ENCODE results near the gene NPAS3. TPM values are rescaled to one million over a fixed set of nuclear protein-coding genes. Genes with fewer than 3 reads are reported as not detected.

NPAS3 gene
- polyA plus RNA-seq, 3 donors, result 8.6 to 10.2 (median 10.2) TPM

DNA sequence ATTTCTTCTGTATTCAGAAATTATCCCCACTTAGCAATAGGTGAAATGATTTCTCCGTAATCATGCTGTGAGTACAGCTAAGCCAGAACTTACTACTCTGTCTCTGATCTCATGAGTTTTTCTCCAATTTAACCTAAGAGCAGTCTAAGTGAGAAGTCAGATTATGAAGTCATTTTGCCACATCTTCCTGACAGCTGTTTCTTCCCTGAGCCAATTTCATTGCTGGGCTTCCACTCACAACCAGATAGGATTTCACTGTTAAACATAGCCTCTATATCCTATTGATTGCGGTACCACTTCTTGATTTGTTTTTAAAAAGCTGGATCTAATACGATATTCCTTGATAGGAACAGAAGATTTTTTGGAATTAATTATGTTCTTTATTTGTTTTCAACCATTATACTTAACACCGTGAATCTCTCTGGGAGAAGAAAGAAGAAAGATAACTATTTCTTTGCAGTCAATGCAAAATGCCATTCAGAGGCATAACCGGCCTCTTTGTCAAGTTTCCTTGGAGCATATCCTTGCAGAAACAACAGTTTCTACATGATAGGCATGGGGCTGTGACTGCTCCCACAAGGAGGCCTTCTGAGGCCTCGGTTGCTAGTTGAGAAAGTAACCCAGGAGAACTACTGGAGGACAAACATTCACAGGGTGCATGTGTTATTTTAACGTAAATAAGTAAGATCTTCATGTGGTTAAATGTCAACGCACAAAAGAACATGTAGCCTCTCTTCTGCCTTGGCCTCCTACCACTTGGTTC is 212.2 kb downstream of the NPAS3 start:
- DNase-seq (ENCODE audit: low read depth in 3 of 3, low spot score in 2 of 3), result no peak

DNA sequence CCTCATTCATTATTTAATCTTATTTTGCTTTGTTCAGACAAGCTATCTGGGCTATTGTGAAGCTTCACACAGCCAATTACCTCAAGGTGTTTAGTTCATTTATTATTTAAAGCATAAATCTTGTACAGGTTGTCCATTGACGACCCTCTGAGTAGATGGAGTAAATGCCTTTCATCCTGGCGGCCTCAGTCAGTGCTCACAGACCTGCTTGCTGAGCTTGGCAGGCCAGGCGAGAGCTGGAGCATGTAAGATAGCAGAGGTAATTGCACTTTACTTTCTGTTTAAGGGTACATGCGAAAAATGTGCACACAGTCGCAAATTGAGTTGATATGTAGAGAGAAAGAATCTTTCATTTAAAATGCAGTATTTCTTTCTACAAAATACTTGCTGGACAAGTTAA is 224.4 kb downstream of the NPAS3 start:
- DNase-seq (ENCODE audit: low read depth in 3 of 3, low spot score in 2 of 3), result no peak

DNA sequence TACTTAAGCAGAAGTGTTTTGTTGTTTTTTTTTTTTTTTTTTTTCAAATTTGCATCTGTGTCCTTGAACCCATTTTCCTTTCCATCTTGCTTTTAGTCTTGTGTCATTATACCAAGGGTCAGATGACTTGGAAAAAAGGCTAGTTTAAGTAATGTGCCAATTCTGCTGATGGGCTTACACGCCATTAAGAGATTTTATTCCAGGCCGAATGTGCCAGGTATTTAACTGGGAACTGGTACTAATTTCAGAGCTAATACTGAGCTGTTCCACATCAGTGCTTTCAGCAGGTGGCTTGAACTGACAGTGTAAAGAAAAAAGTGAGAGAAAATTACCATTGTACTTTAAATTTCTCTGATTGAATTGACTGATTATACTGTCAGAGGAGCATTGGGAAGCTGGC is 224.9 kb downstream of the NPAS3 start:
- no peak for DNase-seq (ENCODE audit: low read depth in 3 of 3, low spot score in 2 of 3)

DNA sequence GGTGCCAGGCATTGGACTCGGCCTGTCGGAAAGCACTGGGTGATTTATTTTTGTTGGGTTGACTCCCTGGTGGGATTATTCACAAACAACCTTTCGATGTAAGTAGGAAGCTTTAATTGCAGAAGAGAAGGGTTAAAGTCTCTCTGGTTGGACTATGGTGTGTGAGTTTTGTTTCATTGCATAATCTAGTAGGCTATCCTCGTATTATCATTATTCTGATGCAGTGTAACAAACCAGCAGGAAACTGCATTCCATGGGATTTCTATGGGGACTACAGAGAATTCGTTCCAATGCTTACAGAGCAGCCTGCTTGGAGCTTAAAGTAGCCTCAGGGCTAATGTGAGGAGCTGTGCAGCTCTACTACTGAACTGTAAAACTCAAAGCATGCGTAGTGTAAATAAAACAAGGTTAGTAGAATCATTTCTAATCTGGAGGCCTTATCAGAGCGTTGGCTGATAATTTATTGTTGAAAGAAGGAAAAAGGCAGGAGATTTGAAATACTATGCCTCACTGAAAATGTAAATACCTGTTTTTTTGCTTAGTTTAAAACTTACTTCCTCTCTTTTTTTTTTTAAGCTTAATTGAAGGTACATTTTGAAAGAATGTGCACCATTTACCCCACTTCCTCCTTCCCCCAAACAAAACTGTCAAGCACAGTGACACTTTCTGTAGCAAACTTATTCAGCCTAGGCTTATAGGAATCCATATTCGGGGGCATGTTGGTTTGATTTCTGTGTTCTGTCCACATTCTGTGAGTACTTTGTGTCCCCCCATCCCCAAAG is 226.7 kb downstream of the NPAS3 start:
- no peak for DNase-seq (ENCODE audit: low read depth in 3 of 3, low spot score in 2 of 3)

DNA sequence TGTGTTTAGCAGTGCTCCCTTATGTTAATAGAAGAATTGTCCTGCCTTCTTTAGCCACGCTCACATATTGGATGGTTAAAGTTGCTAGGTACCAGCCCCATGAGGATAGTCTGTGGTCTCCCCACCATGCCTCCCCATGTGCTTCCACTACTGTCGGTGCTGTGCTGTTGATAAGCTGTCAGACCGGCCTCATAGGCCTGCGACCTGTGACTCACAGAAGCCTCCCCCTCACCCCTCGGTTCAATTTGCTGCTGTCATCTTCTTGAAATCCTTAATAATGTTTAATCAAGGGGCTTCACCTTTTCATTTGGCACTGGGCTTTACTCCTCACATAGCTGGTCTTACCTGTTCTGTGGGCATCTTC is 227.2 kb downstream of the NPAS3 start:
- DNase-seq (ENCODE audit: low read depth in 3 of 3, low spot score in 2 of 3), result no peak

DNA sequence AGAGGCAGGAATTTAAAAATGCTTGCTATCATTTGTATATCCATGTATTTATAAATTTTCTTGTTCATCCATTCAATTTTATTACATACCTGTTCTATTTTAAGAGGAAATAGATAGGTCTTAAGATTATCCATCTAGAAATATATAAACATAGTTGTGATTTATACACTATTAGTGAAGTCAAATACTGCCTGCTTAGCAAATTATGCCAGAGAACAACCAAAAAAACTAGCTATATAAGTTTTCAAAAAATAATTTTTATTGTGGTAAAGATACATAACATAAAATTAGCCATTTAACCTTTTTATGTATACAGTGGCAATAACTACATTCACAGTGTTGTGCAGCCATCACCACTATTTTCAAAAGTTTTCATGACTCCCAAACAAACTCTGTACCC is 237.3 kb downstream of the NPAS3 start:
- DNase-seq (ENCODE audit: low read depth in 3 of 3, low spot score in 2 of 3), result no peak

DNA sequence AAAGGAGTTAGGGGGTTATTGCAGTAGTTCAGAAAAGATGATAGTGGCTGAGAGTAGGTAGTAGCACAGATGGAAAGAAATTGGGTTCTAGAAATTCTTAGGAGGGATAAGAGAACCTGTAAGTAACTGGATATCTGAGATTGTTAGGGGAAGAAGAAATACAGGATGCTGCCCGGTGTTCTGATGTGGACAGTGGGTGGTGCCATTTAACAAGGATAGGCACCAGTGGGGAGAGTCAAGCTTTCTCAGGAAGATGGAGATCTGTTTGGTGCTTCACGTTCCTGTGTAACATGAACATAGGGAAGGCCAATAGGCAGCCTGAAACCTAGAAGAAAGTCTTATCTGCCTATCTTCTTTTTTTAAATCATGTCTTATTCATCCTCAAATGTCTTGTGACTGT is 245.9 kb downstream of the NPAS3 start:
- no peak for DNase-seq (ENCODE audit: low read depth in 3 of 3, low spot score in 2 of 3)

DNA sequence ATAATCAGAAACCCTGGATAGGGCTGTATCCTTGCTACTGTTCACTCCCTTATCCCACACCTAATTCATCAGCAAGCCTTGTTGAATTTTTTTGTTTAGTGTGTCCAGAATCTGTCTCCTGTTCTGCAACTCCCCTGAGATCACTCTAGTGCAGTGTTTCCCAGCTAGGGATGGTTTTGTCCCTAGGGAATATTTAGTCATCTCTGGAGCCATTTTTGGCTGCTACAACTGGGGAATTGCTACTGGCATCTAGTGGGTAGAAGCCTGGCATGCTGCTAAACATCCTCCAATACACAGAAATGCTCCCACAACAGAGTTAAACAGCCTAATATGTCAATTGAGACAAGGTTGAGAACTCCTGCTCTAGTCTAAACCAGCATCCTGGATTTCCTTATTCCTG is 248.0 kb downstream of the NPAS3 start:
- DNase-seq (ENCODE audit: low read depth in 3 of 3, low spot score in 2 of 3), result no peak

DNA sequence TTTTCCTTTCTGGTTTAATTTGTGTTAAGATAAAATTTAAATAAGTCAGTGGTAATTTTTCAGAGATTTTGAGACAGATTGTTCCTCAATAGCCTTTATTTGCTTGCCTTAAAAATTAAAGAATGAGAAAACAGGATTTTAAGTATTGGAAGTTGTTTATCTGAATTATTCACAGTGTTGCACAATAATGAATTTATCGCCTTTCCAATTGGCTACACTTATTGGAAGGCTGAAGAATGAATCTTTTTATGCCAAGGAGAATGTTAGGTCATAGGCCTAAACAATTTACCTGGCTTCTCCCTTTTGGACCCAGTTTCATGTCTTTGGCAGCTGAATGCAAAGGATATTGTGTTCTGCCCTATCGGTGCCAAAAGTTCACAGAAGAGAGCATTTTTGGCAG is 250.2 kb downstream of the NPAS3 start:
- no peak for DNase-seq (ENCODE audit: low read depth in 3 of 3, low spot score in 2 of 3)

DNA sequence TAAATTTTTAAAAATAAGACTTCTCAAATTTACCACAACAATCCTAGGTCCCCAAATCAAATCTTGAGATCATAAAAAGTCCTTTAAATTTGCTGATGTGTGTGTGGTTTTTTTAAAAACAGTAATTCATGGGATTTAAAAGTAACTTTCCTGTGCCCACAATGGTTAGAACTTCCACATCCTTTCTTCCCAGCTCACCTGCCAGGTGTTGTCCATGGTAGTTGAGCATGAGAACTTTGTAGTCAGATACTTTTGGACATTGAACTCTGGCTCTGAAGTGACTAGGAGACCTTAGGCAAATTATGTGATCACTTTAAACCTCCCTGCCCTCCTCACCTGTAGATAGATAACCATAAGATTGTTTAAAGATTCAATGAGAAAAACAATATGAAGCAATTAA is 253.2 kb downstream of the NPAS3 start:
- no peak for DNase-seq (ENCODE audit: low read depth in 3 of 3, low spot score in 2 of 3)

DNA sequence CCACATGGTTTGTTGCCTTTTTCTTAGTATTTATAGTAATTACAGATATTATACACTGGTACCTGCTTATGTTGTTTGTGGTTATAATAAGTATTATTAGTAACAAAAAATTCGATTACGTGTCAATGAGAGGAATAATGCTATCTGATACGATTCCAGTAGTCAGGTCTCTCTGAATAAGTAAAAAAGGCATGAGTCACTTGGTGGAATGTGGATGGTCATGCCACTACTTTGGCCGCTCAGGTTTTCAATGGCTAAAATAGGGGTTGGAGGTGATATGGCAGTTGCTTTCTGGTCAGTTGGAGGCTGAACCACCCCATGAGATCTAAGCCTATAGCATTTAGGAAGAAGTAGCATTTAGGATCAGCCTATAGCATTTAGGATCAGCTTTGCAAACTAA is 255.9 kb downstream of the NPAS3 start:
- DNase-seq (ENCODE audit: low read depth in 3 of 3, low spot score in 2 of 3), result no peak

DNA sequence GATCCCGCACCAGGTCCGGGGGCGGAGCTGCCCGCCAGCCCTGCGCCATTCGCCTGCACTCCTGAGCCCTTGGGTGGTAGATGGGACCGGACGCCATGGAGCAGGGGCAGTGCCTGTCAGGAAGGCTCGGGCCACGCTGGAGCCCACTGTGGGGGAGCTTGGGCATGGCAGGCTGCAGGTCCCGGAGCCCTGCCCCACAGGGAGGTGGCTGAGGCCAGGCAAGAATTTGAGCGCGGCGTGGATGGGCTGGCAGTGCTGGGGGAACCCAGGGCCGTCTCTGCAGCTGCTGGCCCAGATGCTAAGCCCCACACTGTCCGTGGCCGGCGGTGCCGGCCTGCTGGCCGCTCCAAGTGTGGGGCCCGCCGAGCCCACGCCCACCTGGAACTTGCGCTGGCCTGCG is 260.0 kb downstream of the NPAS3 start:
- no peak for DNase-seq (ENCODE audit: low read depth in 3 of 3, low spot score in 2 of 3)

DNA sequence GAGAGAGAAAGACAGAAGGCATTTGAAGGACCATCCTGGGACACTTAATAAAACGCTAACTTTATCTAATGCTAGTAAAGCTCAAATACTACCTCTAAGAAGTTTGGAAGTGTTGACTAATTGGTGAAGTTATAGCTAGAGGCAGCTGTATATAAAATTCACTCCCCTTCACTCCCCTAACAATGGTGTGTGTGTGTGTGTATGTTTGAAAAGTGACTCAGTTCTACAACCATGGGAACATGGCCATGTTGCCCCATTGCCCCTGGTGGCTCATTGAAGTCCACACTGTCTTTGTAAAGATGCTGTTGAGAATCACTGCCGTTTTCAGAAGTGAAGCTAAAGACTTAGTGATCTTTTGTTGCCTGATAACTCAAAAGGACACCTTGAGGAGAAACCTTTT is 262.4 kb downstream of the NPAS3 start:
- DNase-seq (ENCODE audit: low read depth in 3 of 3, low spot score in 2 of 3), result no peak

DNA sequence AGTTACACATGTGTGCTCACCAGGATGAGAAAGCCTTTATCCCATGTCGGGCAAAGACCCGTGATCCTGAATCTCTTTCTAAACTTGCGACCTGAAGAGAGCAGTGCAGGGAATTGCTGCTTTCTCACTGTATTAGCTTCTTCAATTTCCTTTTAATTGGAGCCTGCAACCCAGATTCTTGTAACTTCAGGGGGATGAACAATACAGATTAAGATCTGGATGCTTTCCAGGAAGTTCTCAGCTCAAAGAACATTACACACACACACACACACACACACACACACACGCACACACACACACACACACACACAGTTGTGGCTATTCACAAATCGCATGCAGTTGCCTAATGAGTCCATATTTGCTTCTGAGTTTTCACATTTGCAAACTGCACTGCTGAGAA is 268.3 kb downstream of the NPAS3 start:
- no peak for DNase-seq (ENCODE audit: low read depth in 3 of 3, low spot score in 2 of 3)

DNA sequence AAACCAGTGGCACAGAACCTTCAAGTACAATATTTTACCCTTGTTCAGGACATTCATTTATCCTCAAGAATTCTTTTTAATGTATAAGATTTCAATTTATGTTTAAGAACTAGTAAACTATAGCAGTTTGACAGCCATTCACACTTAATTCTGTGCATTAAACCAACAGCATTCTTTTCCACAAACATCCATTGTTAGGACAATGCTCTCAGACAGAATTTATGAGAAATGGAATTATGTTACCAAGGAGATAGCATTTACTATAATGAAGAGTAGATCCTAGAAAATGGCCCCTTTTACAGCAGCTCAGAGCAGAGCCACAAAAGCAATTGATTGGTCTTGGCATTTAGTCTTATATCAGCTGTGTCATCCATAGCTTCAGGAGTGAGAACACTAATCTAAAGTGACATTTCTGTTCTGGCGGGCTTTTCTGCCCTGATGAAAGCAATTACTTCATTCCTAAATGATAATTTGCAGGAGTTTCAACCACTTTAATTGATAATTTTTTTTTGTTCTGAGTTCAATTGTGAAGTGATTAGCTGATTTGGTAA is 268.9 kb downstream of the NPAS3 start:
- DNase-seq (ENCODE audit: low read depth in 3 of 3, low spot score in 2 of 3), result no peak

DNA sequence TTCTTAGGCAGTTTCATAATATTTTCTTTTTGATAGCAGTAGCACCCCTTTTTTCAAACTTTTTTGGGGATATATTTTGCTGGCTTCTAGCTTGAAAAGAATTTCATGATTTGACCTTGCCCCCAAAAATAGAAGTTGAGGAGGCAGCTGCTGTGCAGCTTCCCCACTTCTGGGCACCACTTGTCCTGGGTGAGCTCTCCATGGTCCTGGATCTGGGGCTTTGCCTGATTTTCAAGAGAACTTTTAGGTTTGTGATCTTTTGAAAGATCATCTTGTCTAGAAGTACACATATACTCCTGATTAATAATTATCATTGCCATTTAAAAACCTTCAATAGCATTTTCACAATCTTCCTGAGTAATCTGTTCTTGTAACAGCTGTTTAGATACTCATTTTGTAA is 271.6 kb downstream of the NPAS3 start:
- peak in 1 of 3 donors; percentile 12 for DNase-seq (ENCODE audit: low read depth in 3 of 3, low spot score in 2 of 3)

DNA sequence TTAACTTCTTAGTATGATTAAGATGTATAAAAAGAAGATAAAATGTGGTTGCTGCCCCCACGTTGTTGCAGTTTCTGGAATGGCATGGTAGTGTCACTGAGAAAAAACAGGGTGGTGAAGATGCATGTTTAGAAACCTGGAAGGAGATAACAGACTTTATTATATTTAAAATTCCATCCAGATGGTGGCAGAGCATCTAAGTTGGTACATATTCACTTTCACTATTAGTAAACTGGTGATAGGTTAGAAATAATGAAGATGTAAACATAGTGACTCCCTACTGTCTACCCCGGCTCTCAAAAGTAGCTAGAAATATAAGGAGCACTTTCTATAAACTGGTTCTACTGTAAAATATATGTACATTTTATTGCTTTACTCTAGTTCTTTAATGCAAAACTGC is 279.3 kb downstream of the NPAS3 start:
- no peak for DNase-seq (ENCODE audit: low read depth in 3 of 3, low spot score in 2 of 3)

DNA sequence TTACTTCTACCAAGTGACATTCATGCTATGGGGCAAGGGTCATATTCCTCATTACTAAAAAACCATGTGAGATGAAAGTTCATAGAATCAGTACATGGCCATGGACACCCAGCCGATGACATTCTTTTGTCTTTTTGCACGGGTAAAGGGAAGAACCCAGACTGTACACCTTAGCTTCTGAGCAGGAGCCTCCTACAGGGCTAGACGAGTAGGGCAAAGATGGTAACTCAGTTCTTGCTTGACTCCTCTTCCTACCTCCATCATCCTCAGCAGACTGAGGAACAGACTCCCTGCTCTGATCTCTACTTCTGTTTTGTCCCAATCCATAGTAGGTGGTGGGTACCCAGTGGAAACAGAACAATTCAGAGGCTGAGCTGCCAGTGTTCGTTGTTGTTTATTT is 281.3 kb downstream of the NPAS3 start:
- no peak for DNase-seq (ENCODE audit: low read depth in 3 of 3, low spot score in 2 of 3)

DNA sequence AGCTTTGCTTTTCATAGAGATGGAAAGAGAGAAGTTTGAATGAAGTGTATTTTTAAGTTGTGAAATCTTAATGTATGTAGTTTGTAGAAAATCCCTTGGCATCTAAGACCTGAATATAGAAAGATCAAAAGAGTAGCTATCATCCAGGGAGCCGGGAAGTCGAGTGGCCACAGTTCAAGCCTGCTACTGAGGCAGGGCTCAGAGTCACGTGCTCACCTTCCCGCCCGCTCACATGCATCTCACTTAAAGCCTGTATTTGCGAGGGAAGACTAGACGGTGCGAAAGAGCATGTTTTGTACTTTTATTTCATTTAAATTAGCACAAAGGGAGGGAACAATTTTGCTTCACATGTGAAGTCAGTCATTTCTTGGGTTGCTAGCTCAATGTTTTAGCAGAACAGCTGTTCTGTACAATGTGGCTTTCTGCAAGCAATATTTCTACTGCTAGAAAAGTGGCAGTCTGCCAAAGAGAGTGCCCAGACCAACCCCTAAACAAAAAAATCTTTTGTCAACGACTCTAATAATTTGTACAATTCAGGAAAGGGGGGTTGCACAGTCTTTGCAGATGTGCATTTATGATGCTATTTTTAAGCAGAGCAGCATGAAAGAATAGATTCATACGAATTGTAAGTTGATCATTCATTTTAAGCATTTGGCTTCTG is 290.7 kb downstream of the NPAS3 start:
- peak; percentile 17 to 27 (median 25) for DNase-seq (ENCODE audit: low read depth in 3 of 3, low spot score in 2 of 3)

DNA sequence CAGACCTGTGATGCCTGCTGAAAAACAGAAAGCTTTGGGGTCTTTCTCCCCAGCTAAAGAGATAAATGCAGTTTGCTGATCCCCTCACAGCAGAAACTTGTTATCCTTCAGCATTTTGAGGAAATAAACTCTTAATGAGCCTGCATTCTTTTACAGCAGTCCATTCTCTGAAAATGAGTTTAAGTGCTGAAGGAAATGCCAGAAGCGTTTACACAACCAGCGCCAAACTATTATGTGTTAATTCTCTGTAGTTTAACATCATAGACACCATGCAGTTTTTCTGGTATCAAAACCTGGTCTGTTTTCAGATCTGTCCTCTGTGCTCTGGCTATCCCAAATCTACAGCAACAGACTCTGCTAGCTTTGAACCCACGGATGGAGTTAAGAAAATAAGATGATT is 291.3 kb downstream of the NPAS3 start:
- no peak for DNase-seq (ENCODE audit: low read depth in 3 of 3, low spot score in 2 of 3)

DNA sequence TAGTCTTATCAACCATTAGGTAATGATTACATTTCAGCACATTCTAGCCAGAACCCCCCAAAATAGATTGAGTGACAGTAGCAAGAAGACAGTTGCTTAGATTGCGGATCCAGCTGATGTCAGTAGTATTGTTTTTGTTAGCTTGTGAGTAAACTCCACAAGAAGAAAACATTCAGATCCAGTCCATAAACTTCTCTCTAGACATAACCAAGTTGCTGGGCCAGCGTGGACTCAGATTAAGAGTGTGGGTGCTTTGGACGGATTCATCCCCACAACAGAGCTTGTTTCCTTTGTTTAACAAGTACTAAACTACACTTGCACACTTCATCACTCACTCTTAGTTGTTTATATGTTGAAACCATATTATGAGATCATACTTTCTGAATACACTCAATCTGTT is 293.4 kb downstream of the NPAS3 start:
- no peak for DNase-seq (ENCODE audit: low read depth in 3 of 3, low spot score in 2 of 3)
